GM21423 (cell line): Measurements from ENCODE around the gene XPNPEP3.
A peak's percentile ranks its signal among the peaks of the same experiment; 100 is the strongest.
"Not testable (repeated sequence)": the region's sequence is repeated elsewhere in the genome, so short reads cannot be mapped to it uniquely, and the experiment has no call there.

Experiments used
- ATAC-seq: cut with Tn5 transposase; IDR thresholded peaks from one replicate; pipeline ENCODE4 v1.9.1; 2021; ENCODE audit warnings: mild to moderate bottlenecking, moderate library complexity; ENCODE audit not compliant: unreplicated experiment

Gene XPNPEP3

DNA sequence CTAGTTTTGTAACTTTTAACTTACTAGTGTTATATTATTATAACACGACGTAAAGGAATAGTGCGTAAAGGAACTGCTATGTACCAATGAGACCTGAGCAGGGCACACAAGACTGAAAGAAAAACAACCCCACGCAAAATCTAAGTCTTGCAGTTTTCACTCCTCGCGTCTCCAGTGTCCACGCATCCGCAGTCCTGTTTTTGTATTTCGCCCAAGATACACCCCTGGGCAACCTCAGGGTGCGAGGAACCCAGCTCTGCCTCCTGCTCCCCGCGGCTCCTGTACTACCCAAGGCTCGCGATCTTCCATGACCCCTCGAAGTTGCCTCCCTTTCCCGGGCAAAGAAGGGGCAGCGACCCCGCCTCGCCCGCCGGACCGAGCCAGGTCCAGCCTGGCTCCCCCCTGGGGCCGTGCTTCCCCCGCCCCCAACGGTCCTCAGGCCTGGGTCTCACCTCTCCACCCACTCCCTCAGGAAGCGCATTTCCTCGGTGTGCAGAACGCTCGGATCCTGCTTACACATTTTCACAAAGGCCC, 902 bp upstream of the XPNPEP3 start:
- ATAC-seq: peak; percentile 16

DNA sequence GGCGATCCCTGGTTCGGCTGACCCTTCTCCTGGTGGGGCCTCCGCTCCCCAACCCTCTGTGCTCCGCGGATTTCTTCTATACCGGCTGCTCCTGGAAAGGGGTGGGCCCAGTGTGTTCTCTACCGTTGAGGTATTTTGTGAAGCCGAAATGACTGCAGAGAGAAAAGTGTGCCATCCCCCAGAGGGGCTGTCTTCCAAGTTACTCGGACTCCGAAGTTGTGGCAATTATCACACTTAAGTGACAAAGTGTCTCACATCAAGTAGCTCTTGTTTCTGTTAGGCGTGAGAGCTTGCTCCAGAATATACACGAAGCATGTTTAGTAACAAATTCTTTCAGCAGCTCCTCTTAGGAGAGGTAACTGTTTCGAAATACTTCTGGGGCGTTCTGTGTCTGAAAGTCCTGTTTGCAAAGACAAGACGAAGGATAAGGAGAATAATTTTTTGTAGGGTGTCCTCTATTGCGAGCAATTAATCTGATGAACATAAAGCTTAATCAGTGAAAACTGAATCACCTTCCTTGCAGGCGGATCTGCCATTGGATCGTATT, 434 bp downstream of the XPNPEP3 start:
- no peak for ATAC-seq

DNA sequence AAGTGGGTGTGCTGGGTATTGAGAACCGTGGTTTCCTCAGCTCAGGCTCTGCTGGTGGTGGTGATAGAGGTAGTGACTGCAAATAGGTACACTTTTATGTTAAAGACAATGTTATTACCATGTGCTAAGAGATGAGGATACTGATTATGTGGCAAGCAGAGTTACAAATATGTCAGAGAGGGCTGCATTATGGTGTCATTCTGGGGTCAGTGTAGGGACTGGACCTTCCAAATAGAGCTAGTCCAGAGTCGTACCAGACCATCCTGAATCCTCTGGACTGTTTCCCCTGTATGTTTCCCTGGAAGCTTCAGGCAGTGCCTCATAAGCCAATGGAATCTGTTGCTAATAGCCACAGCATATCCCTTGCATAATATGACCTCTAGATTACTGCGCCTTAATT, 5.1 kb downstream of the XPNPEP3 start, which contains the start of gene DNAJB7:
TSS of gene DNAJB7 (minus strand) at position 101 of the 400 bp plus-strand sequence. CDS start 119 bp downstream, outside the sequence.
- no peak for ATAC-seq

DNA sequence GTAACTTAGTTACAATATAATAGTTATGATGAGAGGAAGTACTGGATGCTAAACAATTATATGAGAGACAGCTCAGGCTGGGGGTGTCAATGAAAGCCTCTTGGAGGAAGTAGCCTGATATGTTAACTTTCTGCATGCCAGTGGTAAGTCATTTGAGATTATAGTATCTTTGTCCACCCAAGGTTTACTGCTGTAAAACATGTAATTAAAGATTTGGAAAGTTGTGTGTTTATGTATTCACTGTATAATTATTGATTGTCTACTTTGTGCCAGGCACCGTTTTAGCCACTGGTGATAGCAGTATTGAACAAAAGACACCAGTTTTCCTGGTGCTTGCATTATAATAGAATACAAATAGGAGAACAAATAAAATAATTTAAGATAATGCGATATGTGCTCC, 5.6 kb downstream of the XPNPEP3 start:
- no peak for ATAC-seq

DNA sequence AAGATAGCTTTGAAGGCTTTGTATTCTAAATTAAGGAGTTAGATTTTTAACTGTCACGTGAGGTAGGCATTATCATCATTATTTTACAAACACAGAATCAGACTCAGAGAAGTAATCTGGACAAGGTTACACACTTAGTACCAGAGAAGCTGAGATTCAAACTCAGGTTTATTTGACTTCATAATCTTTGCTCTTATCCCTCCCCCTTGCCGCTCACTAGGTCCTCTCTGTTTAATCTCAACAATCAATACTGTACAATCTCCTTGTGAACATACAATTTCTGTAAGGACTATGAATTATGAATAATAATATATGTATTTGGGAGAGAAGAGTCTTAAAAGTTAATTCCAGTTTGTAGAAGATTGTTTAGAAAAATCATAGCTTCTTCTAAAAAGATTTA, 10.2 kb downstream of the XPNPEP3 start:
- no peak for ATAC-seq

DNA sequence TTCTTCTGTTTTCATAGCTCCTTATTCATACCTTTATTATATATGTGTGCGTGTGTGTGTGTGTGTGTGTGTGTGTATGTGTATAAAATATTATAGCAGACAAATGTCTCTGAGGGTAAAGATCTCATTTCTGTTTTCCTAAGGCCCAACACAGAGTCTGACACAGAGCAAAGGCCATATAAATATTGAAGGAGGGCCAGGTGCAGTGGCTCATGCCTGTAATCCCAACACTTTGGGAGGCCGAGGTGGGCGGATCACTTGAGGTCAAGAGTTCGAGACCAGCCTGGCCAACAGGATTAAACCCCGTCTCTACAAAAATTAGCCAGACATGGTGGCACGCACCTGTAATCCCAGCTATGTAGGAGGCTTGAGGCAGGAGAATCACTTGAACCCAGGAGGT, 11.4 kb downstream of the XPNPEP3 start:
- ATAC-seq: not testable (repeated sequence)

DNA sequence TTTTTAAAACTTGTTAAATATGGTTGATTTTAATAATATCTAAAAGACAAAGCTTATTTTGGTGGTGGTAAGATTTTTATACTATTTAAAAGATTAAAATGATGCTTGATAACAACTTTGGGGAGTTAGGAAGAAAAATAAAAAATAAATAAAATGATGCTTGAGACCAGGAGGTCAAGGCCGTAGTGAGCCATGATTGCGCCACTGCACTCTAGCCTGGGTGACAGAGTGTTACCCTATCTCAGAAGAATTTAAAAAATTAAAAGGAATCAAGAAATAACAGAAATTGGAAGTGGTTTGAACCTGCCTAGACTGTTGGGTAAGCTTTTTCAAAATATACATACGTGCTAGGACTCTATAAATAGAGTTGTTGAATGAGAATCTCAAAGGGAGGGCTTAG, 17.1 kb downstream of the XPNPEP3 start:
- no peak for ATAC-seq

DNA sequence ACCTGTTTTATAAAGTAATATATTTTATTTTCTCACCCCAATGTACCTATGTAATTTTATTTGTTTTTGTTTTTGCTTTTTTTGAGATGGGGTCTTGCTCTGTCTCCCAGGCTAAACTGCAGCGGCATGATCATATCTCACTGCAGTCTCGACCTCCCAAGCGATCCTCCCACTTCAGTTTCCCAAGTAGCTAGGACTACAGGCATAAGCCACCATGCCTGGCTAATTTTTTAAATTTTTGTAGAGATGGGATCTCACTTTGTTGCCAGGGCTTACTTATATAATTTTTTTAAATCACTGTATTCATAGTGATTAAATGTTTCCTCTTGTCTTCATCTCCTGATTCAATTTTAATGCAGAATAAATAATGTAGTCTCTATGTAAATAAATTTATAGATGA, 18.2 kb downstream of the XPNPEP3 start:
- ATAC-seq: no peak

DNA sequence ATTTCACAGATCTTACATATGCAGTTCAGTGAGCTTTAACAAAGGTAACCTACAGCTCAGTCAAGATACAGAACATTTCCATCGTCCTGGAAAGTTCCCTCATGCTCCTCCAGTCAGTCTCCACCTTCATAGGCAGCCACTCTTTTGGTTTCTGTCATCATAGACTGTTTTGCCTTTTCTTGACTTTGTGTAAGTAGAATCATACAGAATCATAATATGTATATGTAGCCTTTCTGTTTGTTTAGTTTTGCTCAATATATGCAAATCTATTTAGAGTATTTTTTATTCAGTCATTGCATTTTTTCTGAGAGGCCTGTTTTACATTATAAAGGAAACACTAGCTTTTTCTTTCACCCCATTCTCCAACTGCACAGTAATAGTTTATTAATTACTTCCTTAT, 20.0 kb downstream of the XPNPEP3 start:
- ATAC-seq: no peak

DNA sequence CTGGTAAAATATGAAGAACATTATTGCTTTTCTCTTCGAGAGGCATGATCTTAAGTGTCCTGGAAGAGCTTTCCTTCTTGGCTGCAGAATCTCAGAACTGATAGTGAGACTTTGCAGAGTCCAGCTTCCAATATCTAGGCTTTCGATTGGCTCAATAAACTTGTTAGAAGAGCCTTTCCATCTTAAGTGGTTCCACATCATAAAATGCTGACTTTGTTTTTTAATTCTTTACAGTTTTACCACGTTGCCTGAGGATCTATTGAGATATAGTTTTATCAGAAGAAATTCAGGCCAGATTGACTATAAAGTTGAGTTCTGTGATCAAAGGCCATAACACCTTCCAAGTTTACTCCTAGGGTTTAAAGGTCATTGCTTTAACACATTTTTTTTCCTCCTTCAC, 20.5 kb downstream of the XPNPEP3 start:
- no peak for ATAC-seq

DNA sequence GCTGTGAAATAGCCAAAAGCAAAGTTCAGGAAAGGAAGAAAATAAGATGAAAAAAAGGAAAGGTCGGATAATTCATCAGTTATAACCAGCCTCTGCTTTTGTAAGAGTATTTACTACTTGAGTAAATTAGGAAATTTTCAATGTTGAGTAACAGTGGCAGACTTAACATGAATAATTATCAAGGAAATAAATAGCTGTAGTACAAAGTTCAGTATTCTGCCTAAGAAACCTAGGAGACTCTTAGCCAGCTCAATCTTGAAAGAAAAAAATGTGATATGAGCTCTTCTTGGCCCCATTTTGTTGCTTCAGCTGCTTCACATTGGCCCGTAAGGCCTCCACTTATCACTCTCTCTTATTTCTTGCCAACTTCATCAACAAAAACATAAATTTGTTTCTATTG, 22.0 kb downstream of the XPNPEP3 start:
- no peak for ATAC-seq

DNA sequence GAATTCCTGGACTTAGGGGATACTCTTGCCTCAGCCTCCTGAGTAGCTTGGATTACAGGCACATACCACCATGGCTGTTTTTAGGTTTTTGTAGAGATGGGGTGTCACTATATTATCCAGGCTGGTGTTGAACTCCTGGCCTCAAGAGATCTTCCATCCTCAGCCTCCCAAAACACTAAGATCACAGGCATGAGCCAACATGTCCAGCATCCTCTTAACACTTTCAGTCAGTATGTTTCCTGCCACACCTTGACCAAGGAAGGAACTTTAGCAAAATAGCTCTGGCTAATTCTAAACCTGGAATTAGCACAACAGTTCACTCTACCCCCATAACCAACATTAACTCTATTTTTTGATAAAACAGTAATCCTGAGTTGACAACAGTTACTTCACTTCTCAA, 32.2 kb downstream of the XPNPEP3 start:
- ATAC-seq: no peak

DNA sequence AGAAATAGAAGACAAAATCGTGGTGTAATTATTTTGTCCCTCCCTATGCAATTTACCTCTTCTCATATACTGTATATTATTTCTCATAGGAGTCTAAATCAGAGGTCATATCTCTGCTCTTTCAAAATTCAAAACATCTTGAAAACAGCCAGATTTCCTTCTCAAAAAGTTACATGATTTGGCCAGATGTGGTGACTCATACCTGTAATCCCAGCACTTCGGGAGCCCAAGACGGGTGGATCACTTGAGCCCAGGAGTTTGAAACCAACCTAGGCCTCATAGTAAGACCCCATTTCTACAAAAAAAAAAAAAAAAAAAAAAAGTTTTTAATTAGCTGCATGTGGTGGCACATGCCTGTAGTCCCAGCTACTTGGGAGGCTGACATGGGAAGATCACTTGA, 33.9 kb downstream of the XPNPEP3 start:
- ATAC-seq: no peak

DNA sequence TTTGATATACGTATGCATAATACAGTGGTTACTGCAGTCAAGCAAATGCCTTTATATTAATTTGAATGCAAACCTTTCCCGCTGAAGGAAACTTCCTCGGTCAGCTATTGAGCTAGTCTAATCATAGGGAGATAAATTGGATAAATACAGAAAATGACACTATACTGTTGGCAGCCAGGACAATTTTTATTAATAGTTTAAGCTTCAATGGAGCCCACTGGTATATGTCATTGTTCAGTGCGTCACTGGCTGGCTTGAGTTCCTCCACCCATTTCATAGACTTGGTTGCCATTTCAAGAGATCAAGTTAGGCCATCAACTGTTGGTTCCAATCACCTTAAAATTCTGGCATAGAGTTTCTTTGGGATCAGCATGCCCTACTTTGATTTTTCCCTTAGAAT, 37.5 kb downstream of the XPNPEP3 start:
- ATAC-seq: no peak

DNA sequence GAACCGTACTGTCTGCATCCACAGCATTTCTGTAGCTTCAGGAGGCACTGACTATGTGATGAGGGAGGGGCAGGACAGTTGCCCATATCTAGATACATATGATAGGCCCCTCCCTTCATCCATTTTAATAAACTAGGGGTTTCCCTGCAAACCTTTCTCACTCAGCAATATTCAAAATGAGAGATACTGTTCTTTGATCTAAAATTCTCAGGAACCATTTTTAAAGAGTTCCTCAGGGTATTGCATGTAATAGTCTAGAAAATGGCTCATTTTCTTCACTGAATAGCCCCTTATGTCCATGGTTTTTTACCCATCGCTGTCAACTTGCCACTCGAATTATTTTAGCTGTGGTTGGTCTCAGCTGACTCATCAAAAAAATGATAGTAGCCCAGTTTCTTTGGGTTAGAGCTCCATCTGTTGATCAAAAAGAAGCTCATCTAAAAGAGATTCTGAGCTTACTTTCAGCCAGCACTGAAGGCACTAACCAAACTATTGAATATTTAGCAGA, 42.0 kb downstream of the XPNPEP3 start:
- no peak for ATAC-seq

DNA sequence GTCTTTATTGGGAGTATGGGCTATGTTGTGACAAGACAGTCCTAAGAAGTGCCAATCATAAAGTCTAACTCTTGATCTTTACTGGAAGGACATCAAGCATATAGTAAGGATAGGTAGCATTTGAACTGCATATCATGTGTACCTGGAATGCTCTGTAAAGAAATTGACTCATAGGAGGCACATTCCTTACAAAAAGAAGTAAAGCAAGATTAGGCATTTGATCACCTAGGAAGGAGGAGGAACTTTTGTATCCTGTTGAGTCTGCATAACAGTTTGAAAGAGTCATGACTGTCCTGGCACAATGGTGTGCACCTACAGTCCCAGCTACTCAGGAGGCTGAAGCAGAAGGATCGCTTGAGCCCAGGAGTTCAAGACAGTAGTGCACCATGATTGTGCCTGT, 47.2 kb downstream of the XPNPEP3 start:
- ATAC-seq: no peak

DNA sequence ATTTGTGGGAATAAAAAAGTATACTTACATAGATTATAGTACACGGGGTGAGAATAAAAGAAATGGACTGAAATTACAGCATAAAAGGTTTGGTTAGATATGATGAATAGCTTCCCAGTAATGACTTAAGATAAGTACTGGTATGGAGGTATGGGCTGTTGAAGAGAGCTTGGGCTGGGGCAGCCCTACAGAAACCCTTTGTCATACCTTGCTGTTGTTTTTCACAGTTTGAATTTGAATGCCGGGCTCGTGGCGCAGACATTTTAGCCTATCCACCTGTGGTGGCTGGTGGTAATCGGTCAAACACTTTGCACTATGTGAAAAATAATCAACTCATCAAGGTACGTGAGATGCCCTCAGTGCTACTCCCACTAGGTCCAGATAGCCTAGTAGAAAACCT, 51.9 kb downstream of the XPNPEP3 start:
- no peak for ATAC-seq

DNA sequence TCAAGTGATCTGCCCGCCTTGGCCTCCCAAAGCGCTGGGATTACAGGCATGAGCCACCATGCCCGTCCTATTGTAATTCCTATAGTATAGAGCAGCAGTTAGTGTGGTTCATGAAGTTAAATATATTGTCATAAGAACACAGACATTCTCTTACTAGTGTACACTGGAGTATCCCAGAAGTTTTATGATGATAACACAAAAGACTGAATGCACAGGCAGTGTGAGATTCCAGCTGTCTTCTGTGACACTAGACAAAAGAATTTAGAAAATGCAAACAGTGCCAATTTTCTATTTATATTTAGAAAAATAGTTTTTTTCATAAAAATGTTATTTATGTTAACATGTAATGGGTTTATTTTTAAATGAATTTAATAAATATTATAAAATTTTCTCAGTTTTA, 54.8 kb downstream of the XPNPEP3 start:
- ATAC-seq: no peak

DNA sequence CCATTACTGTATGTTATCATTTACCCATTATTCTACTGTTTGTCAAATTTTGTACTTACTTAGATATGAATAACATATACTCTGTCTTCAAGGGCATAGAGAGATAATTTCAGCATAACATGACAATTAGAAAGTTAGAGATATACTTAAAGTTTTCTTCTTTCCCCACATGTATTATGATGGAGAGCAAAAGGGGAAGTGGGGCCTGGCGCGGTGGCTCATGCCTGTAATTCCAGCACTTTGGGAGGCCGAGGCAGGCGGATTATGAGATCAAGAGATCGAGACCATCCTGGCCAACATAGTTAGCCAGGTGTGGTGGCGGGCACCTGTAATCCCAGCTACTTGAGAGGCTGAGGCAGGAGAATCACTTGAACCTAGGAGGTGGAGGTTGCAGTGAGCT, 56.0 kb downstream of the XPNPEP3 start:
- not testable (repeated sequence) for ATAC-seq

DNA sequence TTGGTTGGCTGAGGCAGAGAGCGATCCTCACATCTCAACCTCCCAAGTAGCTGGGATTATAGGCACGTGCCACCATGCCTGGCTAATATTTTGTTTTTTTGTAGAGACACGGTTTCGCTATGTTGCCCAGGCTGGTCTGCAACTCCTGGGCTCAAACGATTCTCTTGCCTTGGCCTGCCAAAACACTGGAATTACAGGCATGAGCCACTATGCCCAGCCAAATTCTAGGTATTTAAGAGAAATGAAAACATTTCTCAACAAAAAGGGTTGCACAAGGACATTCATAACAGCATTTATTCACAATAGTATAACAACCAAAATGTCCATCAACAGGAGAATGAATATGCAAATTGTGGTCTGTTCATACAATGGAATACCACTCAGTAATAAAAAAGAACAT, 62.5 kb downstream of the XPNPEP3 start:
- no peak for ATAC-seq

DNA sequence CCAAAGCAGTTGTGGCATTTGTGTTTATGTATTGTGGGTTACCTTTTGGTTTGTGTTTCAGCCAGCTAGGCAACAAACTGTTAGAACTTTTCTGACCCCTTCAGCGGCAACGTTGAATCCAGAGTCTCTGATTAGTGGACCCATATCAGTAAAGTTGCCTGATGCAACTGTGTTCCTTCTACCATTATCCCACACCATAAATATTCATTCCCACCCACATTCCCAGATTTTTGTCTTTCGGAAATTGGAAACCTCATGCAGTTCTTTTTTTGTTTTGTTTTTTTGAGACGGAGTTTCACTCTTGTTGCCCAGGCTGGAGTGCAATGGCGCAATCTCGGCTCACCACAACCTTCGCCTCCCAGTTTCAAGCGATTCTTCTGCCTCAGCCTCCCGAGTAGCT, 63.6 kb downstream of the XPNPEP3 start:
- ATAC-seq: no peak

DNA sequence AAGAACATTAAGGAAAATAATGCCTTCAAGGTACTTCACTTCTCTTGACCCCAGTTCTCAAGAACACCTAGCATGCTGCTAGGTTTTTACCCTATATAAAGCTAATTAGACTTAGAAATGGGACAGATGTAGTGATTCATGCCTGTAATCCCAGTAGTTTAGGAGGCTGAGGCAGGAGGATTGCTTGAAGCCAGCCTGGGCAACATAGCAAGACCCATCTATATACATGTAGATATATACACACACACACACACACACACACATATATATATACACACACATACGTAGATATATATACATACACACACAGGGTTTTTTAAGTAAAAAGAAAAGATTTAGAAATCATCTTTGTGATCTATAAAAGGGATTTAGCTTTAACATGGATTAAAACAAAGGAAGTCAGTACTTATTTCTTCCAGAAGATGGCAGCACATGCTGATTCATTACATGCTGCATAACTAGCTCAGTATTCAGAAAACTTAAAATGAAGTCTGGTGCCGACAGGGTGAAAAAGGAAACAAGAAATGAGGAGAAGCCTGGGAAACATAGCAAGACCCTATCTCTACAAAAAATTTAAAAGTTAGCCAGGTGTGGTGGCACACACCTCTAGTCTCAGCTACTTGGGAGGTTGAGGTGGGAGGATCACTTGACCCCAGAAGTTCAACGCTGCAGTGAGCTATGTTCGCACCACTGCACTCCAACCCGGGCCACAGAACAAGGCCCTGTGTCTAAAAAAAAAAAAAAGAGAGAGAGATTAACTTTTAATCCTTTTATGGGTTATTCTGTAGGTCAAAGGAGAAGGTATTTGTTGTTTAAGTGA, 65.7 kb downstream of the XPNPEP3 start:
- ATAC-seq: no peak
